GM18498 (cell line): ENCODE results near the gene PHACTR1.
"Not testable (repeated sequence)": the region's sequence is repeated elsewhere in the genome, so short reads cannot be mapped to it uniquely, and the experiment has no call there.

Experiments
- ATAC-seq: cut with Tn5 transposase; IDR thresholded peaks from one replicate; pipeline ENCODE4 v1.9.1; 2021; ENCODE audit warnings: mild to moderate bottlenecking, moderate library complexity; ENCODE audit not compliant: unreplicated experiment

The PHACTR1 gene

DNA sequence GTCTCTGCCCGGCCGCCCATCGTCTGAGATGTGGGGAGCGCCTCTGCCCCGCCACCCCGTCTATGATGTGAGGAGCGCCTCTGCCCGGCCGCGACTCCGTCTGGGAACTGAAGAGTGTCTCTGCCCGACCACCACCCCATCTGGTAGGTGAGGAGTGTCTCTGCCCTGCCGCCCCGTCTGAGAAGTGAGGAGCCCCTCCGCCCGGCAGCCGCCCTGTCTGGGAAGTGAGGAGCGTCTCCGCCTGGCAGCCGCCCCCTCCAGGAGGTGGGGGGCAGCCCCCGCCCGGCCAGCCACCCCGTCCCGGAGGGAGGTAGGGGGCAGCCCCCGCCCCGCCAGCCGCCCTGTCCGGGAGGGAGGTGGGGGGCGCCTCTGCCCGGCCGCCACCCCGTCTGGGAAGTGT, 417.3 kb downstream of the PHACTR1 start:
- not testable (repeated sequence) for ATAC-seq

DNA sequence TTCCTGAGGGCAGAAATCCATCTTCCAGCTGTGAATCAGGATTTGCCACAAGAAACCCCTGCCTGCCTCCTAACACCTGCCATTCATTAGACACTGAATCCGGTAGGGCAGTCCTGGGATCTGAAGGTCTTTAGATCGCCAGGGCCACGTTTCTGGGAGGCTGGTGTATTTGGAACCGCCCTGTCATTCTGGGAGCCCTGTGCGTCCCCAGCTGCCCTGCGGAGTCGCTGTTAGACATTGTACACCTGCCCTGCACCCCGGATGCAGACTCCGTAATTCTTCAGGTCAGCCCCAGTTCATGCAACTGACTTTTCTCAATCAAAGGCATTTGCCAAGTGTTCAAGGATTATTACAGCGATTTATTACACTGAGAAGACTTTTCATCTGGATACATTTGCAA, 418.6 kb downstream of the PHACTR1 start:
- ATAC-seq: no peak

DNA sequence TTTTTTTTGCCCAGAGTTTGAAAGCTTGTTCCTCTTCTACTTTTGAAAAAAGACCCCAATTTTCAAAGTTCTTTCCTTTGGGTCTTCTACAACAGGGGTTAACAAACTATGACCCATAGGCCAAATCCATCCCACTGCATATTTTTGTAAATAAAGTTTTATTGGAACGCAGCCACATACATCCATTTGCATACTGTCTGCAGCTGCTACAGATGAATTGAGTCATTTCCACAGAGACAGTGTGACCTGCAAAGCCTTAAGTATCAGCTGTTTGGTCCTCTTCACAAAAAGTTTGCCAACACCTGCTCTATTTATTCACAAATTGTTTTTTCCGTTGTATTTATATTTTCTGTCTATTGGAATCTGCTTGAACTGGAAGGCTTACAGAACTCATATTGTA, 422.6 kb downstream of the PHACTR1 start:
- no peak for ATAC-seq

DNA sequence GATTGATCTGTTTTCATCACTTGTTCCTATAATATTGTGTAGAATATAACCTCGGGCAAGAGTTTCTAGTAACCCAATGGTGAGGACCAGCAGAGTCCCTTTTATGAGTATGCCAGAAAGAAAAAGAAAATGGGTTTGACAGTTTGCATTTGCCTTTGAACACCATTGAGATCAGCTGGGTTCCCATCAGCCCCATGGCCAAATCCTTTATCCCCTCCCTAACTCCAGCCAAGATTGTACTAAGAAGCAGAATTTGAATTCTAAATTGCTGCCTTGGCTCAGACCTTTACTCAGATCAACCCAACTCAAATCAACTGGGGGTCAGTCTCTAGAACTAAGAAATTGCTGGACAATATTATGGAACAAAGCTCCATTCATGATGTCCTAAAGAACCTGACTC, 424.4 kb downstream of the PHACTR1 start:
- ATAC-seq: no peak

DNA sequence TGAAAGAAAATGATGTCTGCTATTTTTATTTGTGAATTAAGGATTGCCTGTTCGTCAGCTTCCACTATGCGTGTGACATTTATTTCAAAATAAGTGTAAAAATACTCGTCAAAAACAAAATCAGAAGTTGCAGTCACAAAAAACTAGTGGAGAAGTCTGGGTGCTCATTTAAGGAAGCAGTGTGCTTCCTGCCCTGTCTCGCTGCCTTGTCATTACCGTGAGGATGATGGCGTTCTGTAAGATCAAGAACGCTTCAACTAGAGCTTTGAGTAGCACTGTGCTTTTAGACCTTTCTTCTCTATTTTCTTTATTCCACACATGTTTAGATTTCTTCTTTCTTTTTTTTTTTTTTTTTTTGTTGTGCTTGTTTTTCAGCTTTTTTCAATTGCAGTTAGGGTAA, 424.8 kb downstream of the PHACTR1 start:
- ATAC-seq: no peak

DNA sequence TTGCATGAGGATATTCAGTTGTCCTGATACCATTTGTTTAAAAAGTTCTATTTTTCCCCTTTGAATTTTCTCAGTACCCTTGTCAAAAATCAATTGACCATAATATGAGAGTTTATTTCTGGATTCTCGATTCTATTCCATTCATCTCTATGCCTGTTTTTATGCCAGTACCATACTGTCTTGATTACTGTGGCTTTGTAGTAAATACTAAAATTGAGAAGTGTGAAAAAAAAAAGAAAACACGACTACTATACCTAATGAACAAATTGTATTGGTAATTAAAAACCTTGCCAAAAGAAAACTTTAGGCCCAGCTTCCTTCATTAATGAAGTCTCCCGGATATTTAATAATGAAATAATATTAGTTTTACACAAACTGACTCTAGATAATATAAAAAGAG, 426.0 kb downstream of the PHACTR1 start:
- ATAC-seq: no peak

DNA sequence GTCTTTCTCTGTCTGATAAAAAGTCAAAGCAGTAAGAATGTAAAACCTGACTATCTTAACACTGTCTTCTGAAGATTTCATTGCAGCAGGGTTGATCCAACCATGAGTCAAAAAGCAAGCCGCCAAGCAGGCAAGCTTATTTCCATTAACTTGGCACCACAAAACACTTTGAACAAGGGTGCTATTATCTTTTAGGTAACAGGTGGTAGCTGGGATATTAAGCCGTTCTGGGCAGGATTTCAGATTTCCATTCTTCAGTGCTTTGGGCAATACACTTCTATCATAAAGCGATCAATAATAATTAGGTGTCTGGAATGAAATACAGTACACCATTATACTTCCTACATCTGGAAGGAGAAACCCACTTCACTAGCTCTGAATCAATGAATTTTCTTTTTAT, 429.9 kb downstream of the PHACTR1 start:
- no peak for ATAC-seq

DNA sequence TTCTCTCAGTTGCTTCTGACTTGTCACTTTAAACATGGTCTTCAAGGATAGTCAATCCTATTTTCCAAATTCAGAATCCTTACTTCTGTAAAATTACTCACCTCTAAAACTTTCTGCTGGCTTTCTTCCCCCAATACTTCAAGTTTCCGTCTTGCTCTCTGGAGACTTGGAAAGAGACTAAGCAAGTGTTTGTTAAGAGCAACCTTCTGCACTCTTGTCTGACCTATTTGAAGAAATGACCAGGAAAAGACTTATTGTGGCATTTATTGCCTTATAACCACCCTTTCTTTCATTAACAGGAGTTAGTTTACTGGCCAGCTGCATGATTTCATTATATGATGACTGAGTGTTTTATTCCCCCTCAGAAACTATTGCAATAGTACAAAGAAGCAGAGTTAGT, 430.8 kb downstream of the PHACTR1 start:
- ATAC-seq: no peak

DNA sequence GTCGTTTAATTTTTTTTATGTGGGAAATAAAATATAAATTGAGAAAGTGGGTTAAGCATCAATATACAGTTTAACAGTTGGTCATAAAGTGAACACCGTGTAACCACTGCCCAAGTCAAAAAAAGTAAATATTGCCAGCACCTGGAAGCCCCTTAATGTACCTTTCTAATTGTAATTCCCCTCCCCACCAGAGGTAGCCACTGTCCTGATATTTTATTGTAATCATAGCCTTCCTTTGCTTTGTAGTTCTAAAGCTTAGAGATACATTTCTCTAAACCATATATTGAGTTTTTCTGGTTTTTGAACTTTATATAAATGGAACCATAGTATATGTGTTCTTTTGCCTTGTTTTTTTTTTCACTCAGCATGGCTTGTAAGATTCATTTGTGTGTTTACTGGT, 431.2 kb downstream of the PHACTR1 start:
- no peak for ATAC-seq

DNA sequence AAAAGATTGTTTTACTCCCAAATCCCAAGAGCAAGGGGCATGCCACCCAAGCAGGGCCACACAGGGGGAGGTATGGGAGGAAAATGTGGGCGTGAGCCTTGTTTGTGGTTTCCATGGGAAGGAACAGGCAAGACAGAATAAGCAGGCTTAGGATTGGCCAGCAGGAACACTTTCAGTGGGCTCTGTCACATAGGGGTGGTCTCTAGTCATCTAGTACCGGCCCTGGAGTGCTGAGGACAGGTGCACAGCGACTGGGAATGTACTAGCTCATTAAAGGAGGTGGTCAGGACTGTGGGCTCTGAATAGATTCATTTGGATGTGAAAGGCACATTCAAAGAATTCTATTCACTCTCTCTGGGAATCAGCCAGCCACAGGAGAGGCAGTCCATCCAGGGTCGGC, 436.2 kb downstream of the PHACTR1 start:
- no peak for ATAC-seq

DNA sequence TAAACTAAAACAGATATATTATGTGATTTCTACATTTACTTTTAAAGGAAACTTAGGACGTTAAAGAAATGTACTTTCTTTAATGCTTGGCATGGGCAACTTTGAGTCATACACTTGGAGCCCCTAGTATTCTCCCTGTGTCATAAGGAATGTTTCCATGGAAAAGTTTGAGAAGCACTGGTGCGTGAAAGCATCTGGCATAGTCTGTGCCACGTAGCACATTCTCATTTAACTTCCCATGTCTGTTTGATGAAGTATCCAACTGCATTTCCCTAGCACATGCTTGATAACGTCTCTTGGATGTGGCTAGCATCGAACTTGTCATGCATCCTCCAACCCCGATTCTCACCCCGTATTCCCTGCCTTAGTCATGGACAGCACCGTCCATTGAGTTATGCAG, 439.8 kb downstream of the PHACTR1 start:
- ATAC-seq: no peak

DNA sequence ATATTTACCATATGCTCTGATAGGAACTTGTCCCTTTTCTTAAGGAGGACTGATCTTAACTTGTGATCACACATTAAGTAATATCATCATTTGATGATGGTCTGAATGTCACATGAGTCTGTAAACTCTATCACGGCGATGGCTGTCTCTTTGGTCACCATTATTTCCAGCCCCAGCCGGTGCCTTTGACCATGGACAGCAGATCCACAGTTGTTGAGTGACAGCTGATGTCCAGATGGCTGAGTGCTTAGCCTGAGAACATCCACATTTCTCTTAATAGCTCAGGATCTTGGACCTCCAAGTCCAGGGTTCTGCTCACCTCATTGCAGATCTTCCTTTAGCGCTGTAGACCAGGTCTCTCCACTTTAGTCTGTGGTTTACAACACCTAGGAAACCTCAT, 440.7 kb downstream of the PHACTR1 start:
- ATAC-seq: no peak

DNA sequence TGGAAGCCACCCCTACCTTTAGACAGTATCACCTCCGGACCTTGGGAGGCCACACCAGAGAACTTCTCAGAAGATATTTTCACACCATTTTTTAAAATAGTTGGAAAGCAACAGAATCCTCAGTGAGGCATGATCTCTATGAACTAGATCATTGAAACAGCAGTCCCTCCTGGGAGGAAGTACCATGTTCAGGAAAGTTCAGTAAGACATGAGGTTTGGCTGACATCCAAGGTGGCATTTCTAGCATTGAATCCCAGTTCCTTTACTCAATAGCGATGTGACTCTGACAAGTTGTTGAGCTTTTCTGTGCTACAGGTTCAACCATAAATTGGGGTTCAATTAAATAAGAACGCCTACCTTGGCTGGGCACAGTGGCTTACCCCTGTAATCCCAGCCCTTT, 442.7 kb downstream of the PHACTR1 start:
- ATAC-seq: no peak

DNA sequence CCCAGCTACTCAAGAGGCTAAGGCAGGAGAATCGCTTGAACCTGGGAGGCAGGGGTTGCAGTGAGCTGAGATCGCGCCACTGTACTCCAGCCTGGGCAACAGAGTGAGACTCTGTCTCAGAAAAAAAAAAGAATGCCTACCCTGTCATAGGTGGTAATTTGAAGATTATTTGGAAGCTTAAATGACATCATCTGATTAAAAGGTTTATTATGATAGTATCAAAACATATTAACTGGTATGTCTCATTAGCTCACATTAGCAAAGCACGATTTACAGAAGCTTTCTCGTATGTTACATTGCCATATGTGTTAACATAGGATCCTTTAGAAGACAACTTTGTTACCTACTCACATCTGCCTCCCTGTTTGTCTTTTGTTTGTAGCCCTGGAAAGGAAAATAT, 443.3 kb downstream of the PHACTR1 start:
- not testable (repeated sequence) for ATAC-seq

DNA sequence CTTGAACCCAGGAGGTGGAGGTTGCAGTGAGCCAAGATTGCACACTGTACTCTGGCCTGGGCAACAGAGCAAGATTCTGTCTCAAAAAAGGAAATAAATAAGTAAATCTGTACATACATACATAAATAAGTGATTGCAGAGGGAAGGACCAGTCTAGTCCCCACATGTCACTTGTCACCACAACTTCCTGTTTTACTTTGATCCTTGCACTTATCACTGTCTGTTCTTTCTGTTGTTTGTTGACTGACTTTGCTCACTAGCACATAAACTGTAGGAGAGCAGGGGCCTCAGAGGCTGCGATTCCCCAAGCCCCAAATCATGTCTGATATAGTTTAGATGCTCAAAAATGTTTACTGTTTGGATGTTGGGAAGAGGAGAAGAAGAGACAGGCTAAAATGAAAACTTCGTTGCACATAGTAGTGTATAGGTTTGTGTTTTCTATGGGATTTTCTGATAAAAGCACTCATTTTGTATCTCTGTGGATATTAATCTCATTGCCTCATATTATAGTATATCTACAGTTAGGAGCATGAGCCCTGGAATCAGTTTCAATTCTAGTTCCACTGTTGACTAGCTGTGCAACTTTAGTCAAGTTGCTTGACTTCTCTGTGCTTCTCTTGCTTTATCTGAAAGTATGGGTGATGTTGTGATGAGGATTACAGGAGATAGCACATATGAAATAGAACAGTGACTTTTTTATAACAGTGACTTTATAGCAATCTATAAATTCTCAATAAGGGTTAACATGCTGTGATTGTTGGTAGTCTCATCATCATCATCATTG, 446.8 kb downstream of the PHACTR1 start:
- ATAC-seq: no peak

DNA sequence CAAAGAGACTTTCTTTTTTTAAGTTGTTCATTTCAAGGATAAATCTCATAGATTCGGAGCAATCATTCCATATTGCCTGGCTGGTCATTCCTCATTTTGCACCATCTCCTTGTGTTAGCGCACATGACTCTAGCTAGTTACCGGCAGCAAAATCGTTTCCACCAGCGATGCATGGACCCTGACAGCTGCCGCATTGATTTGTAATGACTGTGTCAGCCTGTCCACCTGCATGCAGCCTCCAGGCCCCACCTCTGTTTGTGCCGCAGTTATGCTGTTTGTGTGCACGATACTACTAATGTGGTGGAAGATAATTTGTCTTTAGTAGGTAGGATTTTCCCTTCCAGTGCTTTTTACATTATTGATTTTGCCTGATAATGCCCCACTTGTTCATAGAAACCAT, 447.7 kb downstream of the PHACTR1 start:
- no peak for ATAC-seq

DNA sequence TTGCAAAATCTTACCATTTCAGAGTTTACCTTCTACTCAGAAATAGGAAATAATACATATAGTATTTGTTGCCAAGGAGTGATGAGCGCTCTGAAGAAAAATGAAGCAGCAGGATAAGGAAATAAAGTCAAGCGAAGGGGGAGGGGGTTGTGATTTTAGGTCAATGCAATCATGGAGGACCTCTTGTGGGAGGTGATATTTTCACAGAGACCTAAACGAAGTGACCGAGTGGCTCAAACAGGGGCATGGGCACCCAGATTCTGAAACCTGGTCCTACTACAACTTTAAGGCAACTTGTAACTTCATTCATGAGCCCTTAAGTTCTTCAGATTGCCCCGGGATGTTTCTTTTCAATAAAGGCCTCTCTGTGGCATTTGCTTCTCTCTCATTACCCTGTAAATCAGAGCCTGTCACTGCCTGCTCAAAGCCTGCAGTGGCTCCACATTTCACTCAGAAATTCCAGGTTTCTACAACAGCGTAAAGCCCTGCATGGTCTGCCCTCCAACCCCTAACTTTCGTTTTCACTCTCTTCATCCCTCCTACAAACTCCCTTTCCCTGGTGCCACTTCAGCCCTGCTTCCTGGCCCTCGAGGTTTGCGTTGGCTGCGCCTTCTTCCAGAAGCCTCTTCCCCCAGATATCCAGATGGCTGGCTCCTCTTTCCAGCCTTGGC, 449.1 kb downstream of the PHACTR1 start:
- ATAC-seq: no peak

DNA sequence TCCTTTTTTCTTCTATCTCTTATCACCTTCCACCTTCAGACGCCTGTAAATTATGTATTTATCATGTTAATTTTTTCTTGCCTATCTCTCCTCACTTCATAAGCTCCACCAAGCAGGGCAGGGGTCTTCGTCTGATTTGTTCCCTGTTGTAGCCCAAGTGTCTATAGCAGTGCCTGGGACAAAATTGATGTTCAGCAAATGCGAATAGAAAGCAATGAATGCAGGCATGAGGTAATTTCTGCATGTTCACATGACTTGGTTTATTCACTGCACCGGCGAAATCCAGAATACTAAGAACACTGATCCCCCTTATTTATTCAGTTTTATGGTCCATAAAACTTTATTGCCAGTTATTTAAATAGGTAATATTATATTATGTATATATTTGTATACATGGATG, 449.7 kb downstream of the PHACTR1 start:
- no peak for ATAC-seq

DNA sequence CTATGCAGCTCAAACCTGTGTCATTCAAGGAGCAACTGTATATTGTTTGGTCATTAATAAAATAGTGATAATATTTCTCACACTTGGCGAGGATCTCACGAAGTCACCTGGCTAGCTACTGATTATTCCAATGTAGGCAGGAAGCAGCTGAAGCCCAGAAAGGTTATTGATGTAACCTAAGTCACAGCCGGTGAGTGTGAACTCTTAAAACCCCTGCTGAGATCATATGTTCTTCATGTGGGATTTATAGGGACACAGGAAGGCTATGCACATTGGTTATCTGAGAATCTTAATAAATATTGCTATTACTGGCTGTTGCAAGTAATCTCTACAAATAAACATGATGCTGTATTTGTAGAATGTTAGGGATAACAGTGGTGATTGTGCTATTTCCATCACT, 450.3 kb downstream of the PHACTR1 start:
- no peak for ATAC-seq

DNA sequence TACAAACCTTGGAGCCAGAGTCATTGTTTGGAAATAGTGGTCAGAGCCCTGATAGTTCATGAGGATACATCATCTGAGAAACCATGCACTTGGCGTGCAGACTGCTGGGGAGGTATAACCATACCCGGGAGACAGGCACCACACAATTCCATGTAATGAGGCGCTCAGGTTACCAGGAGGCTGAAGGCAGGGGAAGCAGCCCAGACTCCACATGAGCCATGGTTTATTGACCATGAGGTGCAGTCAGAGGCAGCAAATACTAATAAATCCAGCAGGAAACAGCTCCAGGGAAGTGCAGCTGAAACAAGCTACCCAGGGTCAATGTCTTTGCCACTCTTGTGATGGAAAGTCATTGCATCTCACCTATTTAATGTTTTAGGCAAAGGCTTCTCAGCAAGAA, 455.7 kb downstream of the PHACTR1 start:
- no peak for ATAC-seq

DNA sequence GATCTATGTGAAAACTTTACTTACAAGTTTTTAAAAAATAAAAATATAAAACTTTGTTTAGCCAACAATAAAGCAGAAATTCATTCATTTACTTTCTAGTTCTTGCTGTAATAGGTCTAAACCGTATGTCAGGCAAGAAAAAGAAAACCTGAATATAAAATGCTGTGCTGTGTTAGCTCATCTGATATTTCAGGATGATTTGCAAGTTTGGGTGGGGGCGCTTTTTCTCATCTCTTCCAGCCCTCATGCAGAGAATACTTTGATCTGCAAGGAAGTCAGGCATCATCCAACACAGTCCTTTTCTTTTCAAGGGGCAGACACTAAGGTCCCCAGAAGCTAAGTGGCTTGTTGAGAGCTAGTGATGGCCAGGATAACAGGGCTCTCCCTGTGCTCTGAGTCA, 458.5 kb downstream of the PHACTR1 start:
- no peak for ATAC-seq

DNA sequence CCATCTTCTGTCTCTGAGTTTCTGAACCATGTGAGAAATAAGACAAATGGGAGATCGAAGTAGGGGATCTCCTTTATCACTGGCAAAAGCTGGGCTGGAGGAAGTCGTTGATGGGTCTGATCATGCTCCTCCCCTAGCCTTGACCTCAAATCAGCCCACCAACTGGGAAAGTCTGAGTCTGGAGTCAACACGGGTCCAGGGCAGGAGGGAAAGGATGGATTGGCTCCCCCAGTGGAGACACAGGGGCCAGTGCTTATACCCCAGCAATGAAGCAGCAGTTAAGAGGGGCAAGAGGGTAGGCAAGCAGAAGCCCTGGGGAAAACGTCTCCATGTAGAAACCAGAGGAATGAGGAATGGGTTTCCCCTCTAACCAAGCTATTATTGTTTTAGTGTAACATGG, 459.2 kb downstream of the PHACTR1 start:
- ATAC-seq: no peak

DNA sequence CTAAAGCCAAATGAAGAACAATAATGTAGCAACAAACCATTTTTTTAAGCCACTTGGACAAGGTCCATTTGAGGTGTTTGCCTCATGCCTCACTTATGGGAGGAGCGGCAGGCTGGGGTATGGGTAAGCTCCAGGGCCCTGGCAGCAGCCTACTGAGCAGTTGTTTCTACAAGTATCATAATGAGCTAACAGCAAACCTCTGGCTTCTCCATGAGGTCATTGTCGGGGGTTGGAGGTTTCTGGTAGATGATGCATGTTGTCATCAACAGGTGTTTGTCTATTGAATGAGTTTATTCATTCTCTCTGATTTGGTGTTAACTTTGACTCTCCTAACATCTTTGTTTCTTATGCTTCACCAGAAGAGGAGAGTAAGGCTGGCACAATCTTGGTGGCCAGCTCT, 461.1 kb downstream of the PHACTR1 start:
- no peak for ATAC-seq
